IMR-90 (cell line): ENCODE measurements around the gene EMX1. TPM values are rescaled to one million over a fixed set of nuclear protein-coding genes. Genes with fewer than 3 reads are reported as not detected.
A peak's percentile ranks its signal among the peaks of the same experiment; 100 is the strongest.

Experiments used
- ATAC-seq: fragments of 200-7000 bp; cut with Tn5 transposase; 2 replicates; pipeline ENCODE4 v1.9.1; 2020; ENCODE audit warnings: low read depth, mild to moderate bottlenecking, moderate library complexity
- BruUV-seq: library from RNA; stranded (reverse); fragments of 400-500 nt; replicated peaks from 2 replicates; lab custom pipeline; 2021; lab: Mats Ljungman, UMichigan
- CTCF ChIA-PET: fragments of 300-600 bp; formaldehyde crosslinking; extraction: SDS; loops from one replicate; lab custom pipeline; 2021; ENCODE audit warnings: antibody characterized with exemption; lab: Yijun Ruan, JAX
- POLR2A ChIA-PET: fragments of 300-600 bp; sonication (Branson Sonifier 250); formaldehyde crosslinking; loops from one replicate; lab custom pipeline; 2022; ENCODE audit warnings: antibody characterized with exemption; ENCODE audit not compliant: unreplicated experiment; lab: Charles Lee
- DNase-seq: peaks from one replicate; pipeline ENCODE4 v3.0.0; 2013
- H2AFZ ChIP-seq: replicated peaks from 2 replicates; pipeline ENCODE3; 2013; ENCODE audit warnings: low read length, mild to moderate bottlenecking; ENCODE audit not compliant: poor library complexity
- H2AK5ac ChIP-seq: 2 replicates; pipeline ENCODE4 v1.6.1; 2013; ENCODE audit warnings: low read depth, low read length, inconsistent platforms
- H2AK9ac ChIP-seq: replicated peaks from 2 replicates; pipeline ENCODE3; 2013; ENCODE audit warnings: mild to moderate bottlenecking, low read depth, low read length, moderate library complexity; ENCODE audit not compliant: poor library complexity
- H2BK120ac ChIP-seq: 2 replicates; pipeline ENCODE4 v1.6.1; 2013; ENCODE audit warnings: low read depth, low read length, inconsistent platforms
- H2BK15ac ChIP-seq: 3 replicates; pipeline ENCODE4 v1.6.1; 2013; ENCODE audit warnings: low read depth, low read length, inconsistent platforms
- H2BK20ac ChIP-seq: 2 replicates; pipeline ENCODE4 v1.6.1; 2013; ENCODE audit warnings: low read depth, mild to moderate bottlenecking, inconsistent platforms, low read length, moderate library complexity
- H2BK5ac ChIP-seq: 2 replicates; pipeline ENCODE4 v1.6.1; 2013; ENCODE audit warnings: mild to moderate bottlenecking, low read depth, low read length, inconsistent platforms; ENCODE audit not compliant: poor library complexity, severe bottlenecking
- H3K14ac ChIP-seq: replicated peaks from 2 replicates; pipeline ENCODE4 v1.6.1; 2013; ENCODE audit warnings: low read depth, low read length, inconsistent platforms
- H3K18ac ChIP-seq: 2 replicates; pipeline ENCODE4 v1.6.1; 2013; ENCODE audit warnings: low read depth, low read length, control low read depth
- H3K23ac ChIP-seq: 2 replicates; pipeline ENCODE4 v1.6.1; 2013; ENCODE audit warnings: low read depth, low read length, inconsistent platforms
- H3K27ac ChIP-seq: 2 replicates; pipeline ENCODE4 v1.5.1; 2013; ENCODE audit warnings: mild to moderate bottlenecking, control low read depth, low read length; ENCODE audit not compliant: insufficient read depth
- H3K27me3 ChIP-seq: 2 replicates; pipeline ENCODE4 v1.6.1; 2013; ENCODE audit warnings: low read length; ENCODE audit not compliant: control insufficient read depth, insufficient read depth
- H3K36me3 ChIP-seq: 2 replicates; pipeline ENCODE4 v1.6.1; 2013; ENCODE audit warnings: low read length, mixed read lengths; ENCODE audit not compliant: control insufficient read depth, insufficient read depth
- H3K4ac ChIP-seq: 2 replicates; pipeline ENCODE4 v1.6.1; 2013; ENCODE audit warnings: low read depth, low read length, inconsistent platforms
- H3K4me1 ChIP-seq: 2 replicates; pipeline ENCODE4 v1.6.1; 2013; ENCODE audit warnings: low read length, mixed read lengths; ENCODE audit not compliant: control insufficient read depth, insufficient read depth
- H3K4me2 ChIP-seq: 2 replicates; pipeline ENCODE4 v1.6.1; 2013; ENCODE audit warnings: low read depth, mild to moderate bottlenecking, control low read depth, low read length, moderate library complexity
- H3K4me3 ChIP-seq: 2 replicates; pipeline ENCODE4 v1.5.1; 2013; ENCODE audit warnings: low read depth, mild to moderate bottlenecking, control low read depth, low read length, moderate library complexity; ENCODE audit not compliant: insufficient read depth
- H3K56ac ChIP-seq: 2 replicates; pipeline ENCODE4 v1.6.1; 2013; ENCODE audit warnings: low read length, inconsistent platforms; ENCODE audit not compliant: insufficient read depth; ENCODE audit errors: extremely low read depth
- H3K79me1 ChIP-seq, 2 experiments: 2 replicates each; pipeline ENCODE4 v1.6.1; 2013; ENCODE audit warnings: low read length in 2 of 2, inconsistent platforms in 1 of 2, low read depth in 1 of 2
- H3K9ac ChIP-seq: 2 replicates; pipeline ENCODE4 v1.6.1; 2013; ENCODE audit warnings: low read depth, low read length, control low read depth
- H3K9me1 ChIP-seq: 2 replicates; pipeline ENCODE4 v1.6.1; 2013; ENCODE audit warnings: low read length, inconsistent platforms; ENCODE audit not compliant: insufficient read depth
- H3K9me3 ChIP-seq: 2 replicates; pipeline ENCODE4 v1.6.1; 2013; ENCODE audit warnings: low read length; ENCODE audit not compliant: control insufficient read depth, insufficient read depth
- H4K20me1 ChIP-seq: 2 replicates; pipeline ENCODE4 v1.6.1; 2013; ENCODE audit warnings: low read length, inconsistent platforms; ENCODE audit not compliant: insufficient read depth
- H4K5ac ChIP-seq: 2 replicates; pipeline ENCODE4 v1.6.1; 2013; ENCODE audit warnings: mild to moderate bottlenecking, low read depth, low read length, control low read depth
- H4K8ac ChIP-seq, 2 experiments: 2 replicates each; pipeline ENCODE4 v1.6.1; 2013; ENCODE audit warnings: low read depth in 2 of 2, low read length in 2 of 2, control low read depth in 1 of 2, inconsistent platforms in 1 of 2
- H4K91ac ChIP-seq: 2 replicates; pipeline ENCODE4 v1.6.1; 2013; ENCODE audit warnings: low read depth, low read length, inconsistent platforms; ENCODE audit not compliant: insufficient read depth
- BHLHE40 ChIP-seq: fragments of 150-350 bp; IDR thresholded peaks from 2 replicates; pipeline ENCODE4 v1.6.1; 2016; ENCODE audit warnings: mild to moderate bottlenecking, low read depth, low read length
- CEBPB ChIP-seq: IDR thresholded peaks from 2 replicates; pipeline ENCODE4 v1.6.1; 2012; ENCODE audit warnings: low read depth, low read length, improper control_type of control experiment
- CHD1 ChIP-seq: IDR thresholded peaks from 2 replicates; pipeline ENCODE4 v1.6.1; 2012; ENCODE audit warnings: low read depth, low read length, improper control_type of control experiment
- FOS ChIP-seq: fragments of 150-350 bp; IDR thresholded peaks from 2 replicates; pipeline ENCODE4 v1.6.1; 2016; ENCODE audit warnings: low read depth, low read length
- MAFK ChIP-seq: IDR thresholded peaks from 2 replicates; pipeline ENCODE4 v1.6.1; 2012; ENCODE audit warnings: low read depth, low read length, improper control_type of control experiment
- MAZ ChIP-seq: IDR thresholded peaks from 2 replicates; pipeline ENCODE4 v1.6.1; 2012; ENCODE audit warnings: low read depth, mild to moderate bottlenecking, low read length, improper control_type of control experiment, moderate library complexity, borderline replicate concordance
- MXI1 ChIP-seq: IDR thresholded peaks from 2 replicates; pipeline ENCODE4 v1.6.1; 2012; ENCODE audit warnings: low read depth, mild to moderate bottlenecking, low read length, moderate library complexity, borderline replicate concordance
- NFE2L2 ChIP-seq: fragments of 150-350 bp; IDR thresholded peaks from 2 replicates; pipeline ENCODE4 v1.6.1; 2016; ENCODE audit warnings: low read depth, mild to moderate bottlenecking, low read length
- POLR2A ChIP-seq: IDR thresholded peaks from 2 replicates; pipeline ENCODE4 v1.6.1; 2012; ENCODE audit warnings: mild to moderate bottlenecking, low read depth, low read length
- RAD21 ChIP-seq: IDR thresholded peaks from 2 replicates; pipeline ENCODE4 v1.6.1; 2012; ENCODE audit warnings: low read length, improper control_type of control experiment
- RCOR1 ChIP-seq: IDR thresholded peaks from 2 replicates; pipeline ENCODE4 v1.6.1; 2012; ENCODE audit warnings: mild to moderate bottlenecking, low read length, improper control_type of control experiment; ENCODE audit not compliant: insufficient replicate concordance
- RFX5 ChIP-seq: IDR thresholded peaks from 2 replicates; pipeline ENCODE4 v1.8.0; 2012; ENCODE audit warnings: low read depth, mild to moderate bottlenecking, low read length, moderate library complexity
- SMC3 ChIP-seq: fragments of 150-350 bp; IDR thresholded peaks from 2 replicates; pipeline ENCODE4 v1.6.1; 2016; ENCODE audit warnings: low read depth, mild to moderate bottlenecking, antibody characterized with exemption, low read length, moderate library complexity
- WGBS, 2 experiments: methylation state at CpG; one replicate each; pipeline versions ENCODE4 v1.1.5 to v1.1.7; 2013; ENCODE audit warnings: missing lambda C conversion rate in 2 of 2; ENCODE audit not compliant: insufficient read length in 1 of 2; ENCODE audit errors: extremely low coverage in 2 of 2; 5-methylcytosine and 5-hydroxymethylcytosine counted together
- dilution Hi-C: fragments of 300-500 bp; cut with HindIII; formaldehyde crosslinking; loops from one replicate; pipeline ENCODE4 v1.14.3; 2018; ENCODE audit warnings: low sequenced_read_pairs; ENCODE audit not compliant: unreplicated experiment
- in situ Hi-C: fragments of 300-500 bp; cut with MboI; formaldehyde crosslinking; loops from 3 replicates; pipeline ENCODE4 v1.14.3; 2019; ENCODE audit warnings: low sequenced_read_pairs, inconsistent platforms, mixed read lengths
- intact Hi-C: fragments of 100-400 bp; cut with micrococcal nuclease; formaldehyde crosslinking; loops from 2 replicates; pipeline ENCODE4 v1.10.0; 2022
- polyA plus RNA-seq, 3 experiments: library from polyadenylated mRNA; depleted of rRNA; stranded (reverse); fragments of >200 nt; gene quantifications; 2 replicates each; pipeline ENCODE4 v1.2.3, GENCODE V29; 2012; ENCODE audit warnings: low replicate concordance in 1 of 3
- total RNA-seq: library from RNA; depleted of rRNA; stranded (reverse); fragments of >200 nt; gene quantifications from 2 replicates; pipeline ENCODE4 v1.2.3, GENCODE V29; 2012
- TF ChIP-seq, protein P1 (sequence below): conservative IDR thresholded peaks from 2 replicates; pipeline ENCODE4 v1.5.1; 2012; ENCODE audit warnings: mild to moderate bottlenecking, low read depth, low read length, improper control_type of control experiment
- TF ChIP-seq, protein P2 (sequence below): fragments of 150-350 bp; IDR thresholded peaks from 2 replicates; pipeline ENCODE4 v1.6.1; 2017; ENCODE audit warnings: mild to moderate bottlenecking, antibody characterized with exemption, low read length, low read depth
- TF ChIP-seq, protein P3 (sequence below): fragments of 150-350 bp; IDR thresholded peaks from 2 replicates; pipeline ENCODE4 v1.6.1; 2016; ENCODE audit warnings: low read depth, mild to moderate bottlenecking, low read length, moderate library complexity, borderline replicate concordance

EMX1 gene
- total and polyA plus RNA-seq, 2 of the 4 experiments (the other 2 are of a cell fraction): not detected

DNA sequence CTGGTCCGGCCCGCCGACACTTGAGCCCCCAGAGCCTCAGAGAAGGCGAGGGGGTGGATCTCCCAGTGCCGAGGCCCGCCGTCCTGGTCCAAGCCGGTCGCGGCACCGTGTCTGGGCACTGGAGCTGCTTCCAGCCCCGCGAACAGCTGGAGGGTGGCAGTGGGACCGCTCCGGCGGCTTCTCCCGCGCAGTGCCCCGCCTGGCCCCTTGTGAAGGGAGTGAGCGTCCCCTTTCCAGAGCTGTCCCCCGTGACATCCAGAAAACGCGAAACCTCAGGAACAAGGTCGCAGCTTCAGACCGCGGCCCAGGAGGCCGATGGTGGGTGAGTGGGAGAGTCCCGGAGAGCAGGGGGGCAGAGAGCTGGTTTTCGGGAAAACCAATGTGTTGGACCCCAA is 579 bp upstream of the EMX1 start:
- peak overlapping the region; percentile 54 for H2AFZ ChIP-seq
- H2AK5ac ChIP-seq: no peak overlapping the region
- ChIA-PET POLR2A (no interaction called here), CTCF (no interaction called here)
- intact Hi-C loops: no loop called here
- H4K91ac ChIP-seq: no peak overlapping the region
- H3K4ac ChIP-seq: no peak overlapping the region
- no peaks in the 10 kb centered on the region for H3K9me1 ChIP-seq
- H2AK9ac ChIP-seq: no peak overlapping the region
- H3K27ac ChIP-seq: no peak overlapping the region
- H2BK5ac ChIP-seq: no peak overlapping the region
- TF ChIP-seq, protein P1, sequence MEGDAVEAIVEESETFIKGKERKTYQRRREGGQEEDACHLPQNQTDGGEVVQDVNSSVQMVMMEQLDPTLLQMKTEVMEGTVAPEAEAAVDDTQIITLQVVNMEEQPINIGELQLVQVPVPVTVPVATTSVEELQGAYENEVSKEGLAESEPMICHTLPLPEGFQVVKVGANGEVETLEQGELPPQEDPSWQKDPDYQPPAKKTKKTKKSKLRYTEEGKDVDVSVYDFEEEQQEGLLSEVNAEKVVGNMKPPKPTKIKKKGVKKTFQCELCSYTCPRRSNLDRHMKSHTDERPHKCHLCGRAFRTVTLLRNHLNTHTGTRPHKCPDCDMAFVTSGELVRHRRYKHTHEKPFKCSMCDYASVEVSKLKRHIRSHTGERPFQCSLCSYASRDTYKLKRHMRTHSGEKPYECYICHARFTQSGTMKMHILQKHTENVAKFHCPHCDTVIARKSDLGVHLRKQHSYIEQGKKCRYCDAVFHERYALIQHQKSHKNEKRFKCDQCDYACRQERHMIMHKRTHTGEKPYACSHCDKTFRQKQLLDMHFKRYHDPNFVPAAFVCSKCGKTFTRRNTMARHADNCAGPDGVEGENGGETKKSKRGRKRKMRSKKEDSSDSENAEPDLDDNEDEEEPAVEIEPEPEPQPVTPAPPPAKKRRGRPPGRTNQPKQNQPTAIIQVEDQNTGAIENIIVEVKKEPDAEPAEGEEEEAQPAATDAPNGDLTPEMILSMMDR: no peak
- TF ChIP-seq NFE2L2 (no peak), RFX5 (no peak), MAFK (no peak), MXI1 (no peak), RCOR1 (no peak), POLR2A (no peak), CEBPB (no peak), CHD1 (no peak), BHLHE40 (no peak), MAZ (no peak), SMC3 (no peak), RAD21 (no peak), FOS (no peak)
- TF ChIP-seq, protein P2, sequence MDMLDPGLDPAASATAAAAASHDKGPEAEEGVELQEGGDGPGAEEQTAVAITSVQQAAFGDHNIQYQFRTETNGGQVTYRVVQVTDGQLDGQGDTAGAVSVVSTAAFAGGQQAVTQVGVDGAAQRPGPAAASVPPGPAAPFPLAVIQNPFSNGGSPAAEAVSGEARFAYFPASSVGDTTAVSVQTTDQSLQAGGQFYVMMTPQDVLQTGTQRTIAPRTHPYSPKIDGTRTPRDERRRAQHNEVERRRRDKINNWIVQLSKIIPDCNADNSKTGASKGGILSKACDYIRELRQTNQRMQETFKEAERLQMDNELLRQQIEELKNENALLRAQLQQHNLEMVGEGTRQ: no peak
- TF ChIP-seq, protein P3, sequence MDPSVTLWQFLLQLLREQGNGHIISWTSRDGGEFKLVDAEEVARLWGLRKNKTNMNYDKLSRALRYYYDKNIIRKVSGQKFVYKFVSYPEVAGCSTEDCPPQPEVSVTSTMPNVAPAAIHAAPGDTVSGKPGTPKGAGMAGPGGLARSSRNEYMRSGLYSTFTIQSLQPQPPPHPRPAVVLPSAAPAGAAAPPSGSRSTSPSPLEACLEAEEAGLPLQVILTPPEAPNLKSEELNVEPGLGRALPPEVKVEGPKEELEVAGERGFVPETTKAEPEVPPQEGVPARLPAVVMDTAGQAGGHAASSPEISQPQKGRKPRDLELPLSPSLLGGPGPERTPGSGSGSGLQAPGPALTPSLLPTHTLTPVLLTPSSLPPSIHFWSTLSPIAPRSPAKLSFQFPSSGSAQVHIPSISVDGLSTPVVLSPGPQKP: no peak
- H3K14ac ChIP-seq: no peak overlapping the region
- peaks cover 54% of the 10 kb centered on the region for H4K20me1 ChIP-seq
- H2BK15ac ChIP-seq: no peak overlapping the region
- no peak overlapping the region for H4K5ac ChIP-seq
- no peak for DNase-seq
- H3K27me3 ChIP-seq: peaks cover 90% of the 10 kb centered on the region
- no peak overlapping the region for H2BK20ac ChIP-seq
- ATAC-seq: no peak
- no peak overlapping the region; the same call in 1 of the 2 replicates for H3K4me2 ChIP-seq
- BruUV-seq: no TSS peak
- no peaks in the 10 kb centered on the region for H3K36me3 ChIP-seq
- H3K18ac ChIP-seq: no peak overlapping the region
- dilution Hi-C loops: no loop called here
- peaks cover 2% of the 10 kb centered on the region; the same call in 1 of the 2 replicates for H3K4me1 ChIP-seq
- peak overlapping the region; percentile 64; the same call in 1 of the 2 replicates for H3K23ac ChIP-seq
- no peak overlapping the region for H2BK120ac ChIP-seq
- H3K79me1 ChIP-seq: no peaks in the 10 kb centered on the region
- no peak overlapping the region for H3K4me3 ChIP-seq
- H3K56ac ChIP-seq: no peak overlapping the region
- no peak overlapping the region for H3K9ac ChIP-seq
- WGBS, 2 experiments: 4% methylated on average over 12 of the region's 29 CpGs; no CpG with 5 or more reads in 1 of the 2 experiments
- no peak overlapping the region for H4K8ac ChIP-seq
- peaks cover 19% of the 10 kb centered on the region for H3K9me3 ChIP-seq
- in situ Hi-C loops: no loop called here
